NB4 (cell line): ENCODE data around the gene NLGN2.

Experiments
- POLR2A ChIP-seq: IDR thresholded peaks from 2 replicates; pipeline ENCODE4 v1.6.1; 2011; ENCODE audit warnings: mild to moderate bottlenecking; ENCODE audit not compliant: insufficient read length; ENCODE audit errors: extremely low read depth
- TF ChIP-seq, protein P1 (sequence below): IDR thresholded peaks from one replicate; pipeline ENCODE4 v1.5.1; 2012; ENCODE audit warnings: low read depth, low read length
- TF ChIP-seq, protein P2 (sequence below): IDR thresholded peaks from 2 replicates; pipeline ENCODE4 v1.6.1; 2011; ENCODE audit warnings: low read depth, low read length

DNA sequence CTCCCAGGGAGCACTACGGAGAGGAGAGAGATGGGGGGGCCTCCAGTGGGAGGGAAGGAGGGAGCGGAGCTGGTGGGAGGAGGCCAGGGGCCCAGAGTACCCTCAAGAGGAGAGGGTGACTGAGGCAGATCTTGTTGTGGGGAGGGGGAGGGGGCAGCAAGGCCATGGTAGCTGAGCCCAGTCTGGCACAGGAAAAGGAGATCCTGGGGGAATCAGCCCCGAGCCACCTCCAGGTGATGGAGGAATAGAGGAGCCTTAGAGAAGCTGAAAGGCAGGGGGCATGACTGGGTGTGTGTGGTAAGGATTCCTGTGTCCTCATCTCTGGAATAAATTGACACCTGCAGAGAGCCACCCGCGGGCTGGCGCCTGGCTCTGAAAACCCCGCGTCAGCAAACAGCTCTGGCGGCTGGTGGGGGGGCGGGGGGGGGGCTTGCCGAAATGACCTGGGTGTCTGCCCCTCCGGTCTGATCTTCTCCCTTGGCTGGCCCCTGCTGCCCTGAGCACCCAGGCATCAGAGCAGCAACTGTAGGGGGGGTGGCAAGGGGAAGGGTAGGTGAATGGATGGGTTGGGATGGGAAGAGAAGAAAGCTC lies 1.3 kb upstream of the NLGN2 start:
- TF ChIP-seq, protein P1, sequence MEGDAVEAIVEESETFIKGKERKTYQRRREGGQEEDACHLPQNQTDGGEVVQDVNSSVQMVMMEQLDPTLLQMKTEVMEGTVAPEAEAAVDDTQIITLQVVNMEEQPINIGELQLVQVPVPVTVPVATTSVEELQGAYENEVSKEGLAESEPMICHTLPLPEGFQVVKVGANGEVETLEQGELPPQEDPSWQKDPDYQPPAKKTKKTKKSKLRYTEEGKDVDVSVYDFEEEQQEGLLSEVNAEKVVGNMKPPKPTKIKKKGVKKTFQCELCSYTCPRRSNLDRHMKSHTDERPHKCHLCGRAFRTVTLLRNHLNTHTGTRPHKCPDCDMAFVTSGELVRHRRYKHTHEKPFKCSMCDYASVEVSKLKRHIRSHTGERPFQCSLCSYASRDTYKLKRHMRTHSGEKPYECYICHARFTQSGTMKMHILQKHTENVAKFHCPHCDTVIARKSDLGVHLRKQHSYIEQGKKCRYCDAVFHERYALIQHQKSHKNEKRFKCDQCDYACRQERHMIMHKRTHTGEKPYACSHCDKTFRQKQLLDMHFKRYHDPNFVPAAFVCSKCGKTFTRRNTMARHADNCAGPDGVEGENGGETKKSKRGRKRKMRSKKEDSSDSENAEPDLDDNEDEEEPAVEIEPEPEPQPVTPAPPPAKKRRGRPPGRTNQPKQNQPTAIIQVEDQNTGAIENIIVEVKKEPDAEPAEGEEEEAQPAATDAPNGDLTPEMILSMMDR = no peak
- TF ChIP-seq, protein P2, sequence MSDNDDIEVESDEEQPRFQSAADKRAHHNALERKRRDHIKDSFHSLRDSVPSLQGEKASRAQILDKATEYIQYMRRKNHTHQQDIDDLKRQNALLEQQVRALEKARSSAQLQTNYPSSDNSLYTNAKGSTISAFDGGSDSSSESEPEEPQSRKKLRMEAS = no peak
- TF ChIP-seq POLR2A = no peak
